Right lobe of liver (tissue), 4 donors: ENCODE results near the gene GARIN5A.

Experiments
- POLR2A ChIP-seq: fragments of 450-650 bp; IDR thresholded peaks from one replicate; pipeline ENCODE4 v1.6.1; 2017; ENCODE audit warnings: antibody characterized with exemption, mild to moderate bottlenecking
- TF ChIP-seq, protein P1 (sequence below), 4 donors: fragments of 200-600 bp in 3 of 4; fragments of 450-650 bp in 1 of 4; IDR thresholded peaks; one replicate each; pipeline versions ENCODE4 v1.5.1 to v1.8.0; 2016 to 2022; ENCODE audit warnings: antibody characterized with exemption in 4 of 4, mild to moderate bottlenecking in 2 of 4
- donor health status: DM: no; HTN: no; CAD: no.
- donor health status: DM: no; HTN: no; CAD: no.
- donor health status: DM: no; HTN: yes; CAD: no.

GRCh38 chr19:50475736-50476223 is 868 bp downstream of the GARIN5A start:
- TF ChIP-seq, protein P1, sequence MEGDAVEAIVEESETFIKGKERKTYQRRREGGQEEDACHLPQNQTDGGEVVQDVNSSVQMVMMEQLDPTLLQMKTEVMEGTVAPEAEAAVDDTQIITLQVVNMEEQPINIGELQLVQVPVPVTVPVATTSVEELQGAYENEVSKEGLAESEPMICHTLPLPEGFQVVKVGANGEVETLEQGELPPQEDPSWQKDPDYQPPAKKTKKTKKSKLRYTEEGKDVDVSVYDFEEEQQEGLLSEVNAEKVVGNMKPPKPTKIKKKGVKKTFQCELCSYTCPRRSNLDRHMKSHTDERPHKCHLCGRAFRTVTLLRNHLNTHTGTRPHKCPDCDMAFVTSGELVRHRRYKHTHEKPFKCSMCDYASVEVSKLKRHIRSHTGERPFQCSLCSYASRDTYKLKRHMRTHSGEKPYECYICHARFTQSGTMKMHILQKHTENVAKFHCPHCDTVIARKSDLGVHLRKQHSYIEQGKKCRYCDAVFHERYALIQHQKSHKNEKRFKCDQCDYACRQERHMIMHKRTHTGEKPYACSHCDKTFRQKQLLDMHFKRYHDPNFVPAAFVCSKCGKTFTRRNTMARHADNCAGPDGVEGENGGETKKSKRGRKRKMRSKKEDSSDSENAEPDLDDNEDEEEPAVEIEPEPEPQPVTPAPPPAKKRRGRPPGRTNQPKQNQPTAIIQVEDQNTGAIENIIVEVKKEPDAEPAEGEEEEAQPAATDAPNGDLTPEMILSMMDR (IDR thresholded peaks at IDR 0.05) = no peak
- TF ChIP-seq POLR2A = no peak
